Measurements from ENCODE around the gene CHCT1.
A peak's percentile ranks its signal among the peaks of the same experiment; 100 is the strongest.
"Not testable (repeated sequence)": the region's sequence is repeated elsewhere in the genome, so short reads cannot be mapped to it uniquely, and the experiment has no call there.

CHCT1 gene

DNA sequence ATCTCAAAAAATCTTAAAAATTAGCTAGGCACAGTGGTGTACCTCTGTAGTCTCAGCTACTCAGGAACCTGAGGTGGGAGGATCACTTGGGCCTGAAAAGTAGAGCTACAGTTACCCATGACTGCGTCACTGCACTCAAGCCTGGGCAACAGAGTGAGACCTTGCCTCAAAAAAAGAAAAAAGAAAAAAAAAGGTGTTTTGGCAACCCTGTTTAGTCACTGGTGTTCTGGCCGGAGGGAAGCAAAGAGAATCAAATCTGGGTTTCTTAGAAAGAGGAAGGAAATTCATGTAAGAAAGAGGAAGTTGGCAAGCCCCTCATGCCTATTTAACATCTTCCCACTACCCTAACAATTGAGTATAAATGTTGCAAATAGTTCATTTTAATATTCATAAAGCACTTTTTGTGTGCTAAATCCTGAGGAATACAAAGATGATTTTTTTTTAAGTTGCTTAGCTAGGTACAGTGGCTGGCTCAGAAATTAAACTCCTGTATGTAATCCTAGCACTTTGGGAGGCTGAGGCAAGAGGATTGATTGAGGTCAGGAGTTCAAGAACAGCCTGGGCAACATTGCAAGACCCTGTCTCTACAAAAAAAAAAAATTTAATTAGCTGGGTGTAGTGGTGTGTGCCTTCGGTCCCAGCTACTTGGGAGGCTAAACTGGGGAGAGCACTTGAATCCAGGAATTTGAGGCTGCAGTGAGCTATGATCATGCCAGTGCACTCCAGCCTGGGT, 23.9 kb upstream of the CHCT1 start:
- DNase-seq (ENCODE audit: low read depth): no peak

- no peak for DNase-seq (ENCODE audit: low read depth)
These were observed 20.5 kb upstream of the CHCT1 start for GRCh38 chr17:60401819-60402218.

GRCh38 chr17:60403523-60403810, 18.8 kb upstream of the CHCT1 start:
- DNase-seq (ENCODE audit: low read depth): no peak

- no peak for DNase-seq (ENCODE audit: low read depth)
These were observed 18.3 kb upstream of the CHCT1 start for GRCh38 chr17:60403962-60404361.

- no peak for DNase-seq (ENCODE audit: low read depth)
These were observed 15.4 kb upstream of the CHCT1 start for GRCh38 chr17:60406887-60407286.

GRCh38 chr17:60410001-60410400, 12.3 kb upstream of the CHCT1 start:
- no peak for DNase-seq (ENCODE audit: low read depth)

DNA sequence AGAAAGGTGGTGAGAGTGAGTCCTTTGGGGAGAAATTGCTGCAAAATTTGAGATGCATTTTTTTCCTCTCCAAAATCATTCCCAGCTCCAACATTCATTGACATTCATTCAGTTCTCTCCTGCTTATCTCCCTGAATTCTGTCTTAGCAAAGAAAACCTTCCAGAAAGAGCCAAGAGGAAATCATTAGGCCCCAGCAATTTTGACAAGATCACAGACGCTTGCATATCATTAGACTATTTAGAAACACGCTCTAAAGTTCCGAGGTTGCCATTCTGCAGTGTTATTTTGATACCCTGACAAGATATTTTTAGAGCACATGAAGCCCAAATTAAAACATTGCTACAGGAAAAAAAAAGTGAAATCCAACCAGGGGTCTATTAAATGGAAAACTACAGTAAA, 9.6 kb upstream of the CHCT1 start:
- DNase-seq (ENCODE audit: low read depth): no peak

- DNase-seq (ENCODE audit: low read depth): no peak
These were observed 7.1 kb upstream of the CHCT1 start for GRCh38 chr17:60415146-60415545.

- no peak for DNase-seq (ENCODE audit: low read depth)
These were observed 5.8 kb upstream of the CHCT1 start for GRCh38 chr17:60416368-60416925.

DNA sequence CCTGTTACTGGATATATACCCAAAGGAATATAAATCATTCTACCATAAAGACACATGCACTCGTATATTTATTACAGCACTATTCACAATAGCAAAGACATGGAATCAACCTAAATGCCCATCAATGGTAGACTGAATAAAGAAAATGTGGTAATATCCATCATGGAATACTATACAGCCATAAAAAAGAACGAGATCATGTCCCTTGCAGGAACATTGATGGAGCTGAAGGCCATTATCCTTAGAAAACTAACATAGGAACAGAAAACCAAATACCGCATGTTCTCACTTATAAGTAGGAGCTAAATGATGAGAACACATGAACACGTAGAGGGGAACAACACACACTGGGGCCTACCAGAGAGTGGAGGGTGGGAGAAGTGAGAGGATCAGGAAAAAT, 3.3 kb upstream of the CHCT1 start:
- DNase-seq (ENCODE audit: low read depth): not testable (repeated sequence)

DNA sequence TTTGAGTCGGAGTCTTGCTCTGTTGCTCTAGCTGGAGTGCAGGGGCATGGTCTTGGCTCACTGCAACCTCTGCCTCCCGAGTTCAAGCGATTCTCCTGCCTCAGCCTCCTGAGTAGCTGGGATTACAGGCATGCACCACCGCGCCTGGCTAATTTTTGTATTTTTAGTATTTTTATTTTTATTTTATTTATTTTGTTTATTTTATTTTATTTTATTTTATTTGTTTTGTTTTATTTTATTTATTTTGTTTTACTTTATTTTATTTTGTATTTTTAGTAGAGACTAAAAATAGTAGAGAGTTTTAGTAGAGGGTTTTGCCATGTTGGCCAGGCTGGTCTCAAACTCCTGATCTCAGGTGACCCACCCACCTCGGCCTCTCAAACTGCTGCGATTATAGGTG, 2.4 kb upstream of the CHCT1 start:
- not testable (repeated sequence) for DNase-seq (ENCODE audit: low read depth)

DNA sequence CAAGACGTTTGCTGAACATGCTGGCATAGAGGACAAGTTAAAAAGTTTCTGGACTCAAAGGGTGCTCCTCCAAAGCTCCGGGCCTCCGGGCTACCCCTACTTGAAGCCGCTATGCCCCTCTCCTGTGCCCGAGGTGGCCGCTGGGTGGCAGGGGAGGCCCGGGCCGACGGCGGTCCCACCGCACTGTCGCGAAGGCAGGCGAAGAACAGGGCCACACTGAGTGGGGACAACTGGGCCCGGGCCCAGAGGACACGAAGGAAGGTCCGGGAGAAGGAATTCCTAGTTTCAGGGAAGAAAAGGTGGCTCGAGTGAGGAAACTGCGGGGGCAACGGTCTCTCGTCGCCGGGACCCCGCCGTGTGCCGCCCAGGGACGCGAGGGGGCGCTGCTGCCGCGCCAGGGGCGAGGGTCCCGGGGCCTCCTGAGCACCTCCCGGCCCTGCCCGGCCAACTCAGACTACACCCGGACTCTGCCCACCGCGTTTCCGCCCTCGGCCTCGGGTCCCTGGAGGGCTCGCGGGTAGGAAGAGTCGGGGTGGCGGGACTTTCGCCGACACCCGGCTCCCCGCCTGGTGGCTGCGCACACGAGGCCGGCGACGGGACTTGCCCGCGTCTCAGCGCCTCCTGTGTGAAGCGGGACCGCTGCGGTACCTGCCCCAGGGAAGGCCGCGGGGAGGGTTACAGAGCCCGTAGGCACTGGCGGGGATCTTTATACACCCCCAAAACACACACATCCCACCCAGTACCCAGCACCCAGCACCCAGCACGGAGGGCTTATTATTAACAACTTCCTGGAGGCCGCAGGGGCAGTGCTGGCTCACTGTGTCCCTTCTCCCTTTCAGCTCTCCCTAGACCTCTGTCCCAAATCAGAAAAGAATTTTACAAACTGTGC, 772 bp upstream of the CHCT1 start:
- DNase-seq (ENCODE audit: low read depth): peak; percentile 53

- DNase-seq (ENCODE audit: low read depth): no peak
These were observed 1.6 kb downstream of the CHCT1 start for GRCh38 chr17:60423865-60424264.

DNA sequence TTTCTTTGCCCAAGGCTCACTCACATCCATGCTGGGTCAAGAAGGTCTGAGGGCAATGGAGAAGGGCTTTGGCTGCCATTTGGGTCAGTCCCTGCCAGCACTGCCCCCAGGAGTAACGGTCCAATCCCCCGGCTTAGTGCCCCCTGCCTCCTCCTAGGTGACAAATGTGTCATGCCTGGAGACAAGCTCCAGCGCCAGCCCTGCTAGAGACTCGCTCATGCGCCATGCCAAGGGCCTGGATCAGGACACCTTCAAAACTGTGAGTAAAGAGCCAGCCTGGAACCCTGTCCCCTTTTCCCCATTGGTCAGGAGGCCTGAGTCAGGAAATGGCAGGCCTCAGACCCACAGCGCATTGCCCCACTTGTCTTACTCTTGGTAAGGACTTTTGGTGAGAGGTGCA, 3.3 kb downstream of the CHCT1 start:
- no peak for DNase-seq (ENCODE audit: low read depth)

- DNase-seq (ENCODE audit: low read depth): no peak
These were observed 4.3 kb downstream of the CHCT1 start for GRCh38 chr17:60426596-60426995.

GRCh38 chr17:60428491-60428890, 6.2 kb downstream of the CHCT1 start:
- not testable (repeated sequence) for DNase-seq (ENCODE audit: low read depth)

DNA sequence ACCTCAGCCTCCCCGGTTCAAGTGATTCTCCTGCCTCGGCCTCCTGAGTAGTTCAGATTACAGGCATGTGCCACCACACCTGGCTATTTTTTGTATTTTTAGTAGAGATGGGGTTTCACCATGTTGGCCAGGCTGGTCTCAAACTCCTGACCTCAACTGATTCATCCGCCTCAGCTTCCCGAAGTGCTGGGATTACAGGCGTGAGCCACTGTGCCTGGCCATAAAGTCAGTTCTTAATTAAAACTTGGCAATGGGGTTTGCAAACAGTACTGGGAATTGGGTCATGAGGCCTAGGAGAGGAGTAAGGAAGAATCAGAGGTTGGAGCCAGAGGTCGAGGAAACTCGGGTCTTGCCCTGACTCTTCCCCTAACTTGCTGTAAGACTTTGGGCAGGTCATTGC, 8.3 kb downstream of the CHCT1 start:
- DNase-seq (ENCODE audit: low read depth): not testable (repeated sequence)

- DNase-seq (ENCODE audit: low read depth): not testable (repeated sequence)
These were observed 11.0 kb downstream of the CHCT1 start for GRCh38 chr17:60433021-60433997.

- peak; percentile 11 for DNase-seq (ENCODE audit: low read depth)
These were observed 13.2 kb downstream of the CHCT1 start for GRCh38 chr17:60435244-60436167.

GRCh38 chr17:60436676-60437075, 14.4 kb downstream of the CHCT1 start:
- DNase-seq (ENCODE audit: low read depth): no peak

GRCh38 chr17:60439501-60439900, 17.2 kb downstream of the CHCT1 start:
- DNase-seq (ENCODE audit: low read depth): no peak

All from activated T-helper 1 cell treated with Interleukin-2 at 50 U/mL for 16 hours (primary cell).